GM18526 (cell line): ENCODE measurements around the gene ZBTB39.

Experiments
- POLR2A ChIP-seq: IDR thresholded peaks from 3 replicates; pipeline ENCODE4 v1.6.1; 2011; ENCODE audit not compliant: insufficient read length; ENCODE audit errors: extremely low read depth

ZBTB39 gene, protein sequence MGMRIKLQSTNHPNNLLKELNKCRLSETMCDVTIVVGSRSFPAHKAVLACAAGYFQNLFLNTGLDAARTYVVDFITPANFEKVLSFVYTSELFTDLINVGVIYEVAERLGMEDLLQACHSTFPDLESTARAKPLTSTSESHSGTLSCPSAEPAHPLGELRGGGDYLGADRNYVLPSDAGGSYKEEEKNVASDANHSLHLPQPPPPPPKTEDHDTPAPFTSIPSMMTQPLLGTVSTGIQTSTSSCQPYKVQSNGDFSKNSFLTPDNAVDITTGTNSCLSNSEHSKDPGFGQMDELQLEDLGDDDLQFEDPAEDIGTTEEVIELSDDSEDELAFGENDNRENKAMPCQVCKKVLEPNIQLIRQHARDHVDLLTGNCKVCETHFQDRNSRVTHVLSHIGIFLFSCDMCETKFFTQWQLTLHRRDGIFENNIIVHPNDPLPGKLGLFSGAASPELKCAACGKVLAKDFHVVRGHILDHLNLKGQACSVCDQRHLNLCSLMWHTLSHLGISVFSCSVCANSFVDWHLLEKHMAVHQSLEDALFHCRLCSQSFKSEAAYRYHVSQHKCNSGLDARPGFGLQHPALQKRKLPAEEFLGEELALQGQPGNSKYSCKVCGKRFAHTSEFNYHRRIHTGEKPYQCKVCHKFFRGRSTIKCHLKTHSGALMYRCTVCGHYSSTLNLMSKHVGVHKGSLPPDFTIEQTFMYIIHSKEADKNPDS

DNA sequence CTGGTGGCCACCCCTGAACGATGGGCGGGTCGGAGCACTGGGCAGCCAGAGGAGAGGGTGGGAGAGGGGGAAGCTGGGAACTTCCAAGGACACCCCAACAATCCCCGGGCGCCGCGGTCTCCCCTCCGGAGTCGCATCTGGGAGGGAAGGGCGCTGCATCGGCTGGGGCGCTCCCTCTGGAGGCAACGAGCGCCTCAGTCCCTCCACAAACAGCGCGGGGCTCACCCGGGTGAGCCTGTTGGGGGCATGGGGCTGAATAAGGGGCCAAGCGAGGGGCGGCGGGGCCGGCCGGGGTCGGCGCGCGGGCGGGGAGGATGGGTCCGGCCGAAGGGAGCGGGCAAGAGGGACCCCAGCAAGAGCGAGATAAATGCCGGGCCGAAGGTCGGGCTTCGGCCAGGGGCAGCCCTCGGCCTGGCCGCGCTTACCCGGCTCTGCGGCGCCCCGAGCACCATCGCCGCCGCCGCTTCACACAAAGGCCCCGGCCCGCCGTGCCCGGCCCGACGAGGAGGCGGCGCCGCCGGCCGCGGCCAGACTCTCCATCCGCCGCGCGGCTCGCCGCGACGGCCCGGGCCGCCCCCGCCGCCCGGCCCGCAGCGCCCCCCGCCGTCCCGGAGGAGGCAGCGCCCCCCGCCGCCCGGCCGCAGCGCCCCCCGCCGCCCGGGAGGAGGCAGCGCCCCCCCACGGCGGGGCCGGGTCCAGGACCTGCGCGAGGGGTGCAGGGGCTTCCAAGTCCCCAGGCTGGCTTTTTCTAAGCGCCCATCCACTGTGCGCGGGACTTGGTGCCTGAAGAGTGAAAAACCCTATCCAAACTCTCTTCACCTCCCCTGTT is at the start of gene ZBTB39:
TSS of gene ZBTB39 (minus strand) at position 567 of the 829 bp plus-strand sequence. CDS start 1,629 bp downstream, outside the sequence.
- TF ChIP-seq POLR2A, result peak; percentile 65

DNA sequence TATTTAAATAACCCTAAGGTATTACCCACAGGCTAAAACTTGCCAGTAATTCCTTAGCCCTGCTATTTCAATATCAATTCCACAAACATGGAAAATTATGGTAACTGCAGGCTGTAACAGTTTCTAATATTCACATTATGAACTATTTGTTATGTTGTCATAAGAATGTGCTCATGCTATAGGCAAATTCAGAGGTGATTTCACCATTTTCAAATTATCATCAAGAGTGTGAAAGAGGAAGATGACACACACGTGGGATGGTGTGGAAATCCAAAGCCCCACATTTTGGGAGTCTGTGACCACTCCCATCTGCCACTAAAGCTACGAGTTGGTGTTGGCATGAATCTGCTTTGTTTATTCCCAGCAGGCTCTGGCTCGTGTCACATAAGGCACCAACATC is 49.5 kb upstream of the ZBTB39 start:
- no peak for TF ChIP-seq POLR2A

DNA sequence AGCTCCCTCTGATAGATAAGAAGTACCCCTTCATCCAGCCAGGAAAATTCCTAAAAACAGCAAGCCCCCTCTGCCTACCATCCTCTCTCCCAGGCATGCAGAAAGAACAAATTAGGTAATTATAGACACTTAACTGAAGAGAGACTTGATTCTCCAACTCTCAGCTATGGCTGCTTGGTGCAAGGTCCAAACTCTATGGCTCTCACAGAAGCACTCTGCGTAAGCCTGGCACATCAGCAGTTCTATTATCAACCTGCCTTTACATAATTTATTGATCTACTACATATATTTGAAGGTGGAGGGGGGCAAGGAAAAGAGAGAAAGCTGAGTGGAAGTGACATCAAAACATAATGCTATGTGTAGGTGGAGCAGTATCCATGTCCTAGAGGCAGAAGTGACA is 44.7 kb upstream of the ZBTB39 start:
- TF ChIP-seq POLR2A, result no peak

DNA sequence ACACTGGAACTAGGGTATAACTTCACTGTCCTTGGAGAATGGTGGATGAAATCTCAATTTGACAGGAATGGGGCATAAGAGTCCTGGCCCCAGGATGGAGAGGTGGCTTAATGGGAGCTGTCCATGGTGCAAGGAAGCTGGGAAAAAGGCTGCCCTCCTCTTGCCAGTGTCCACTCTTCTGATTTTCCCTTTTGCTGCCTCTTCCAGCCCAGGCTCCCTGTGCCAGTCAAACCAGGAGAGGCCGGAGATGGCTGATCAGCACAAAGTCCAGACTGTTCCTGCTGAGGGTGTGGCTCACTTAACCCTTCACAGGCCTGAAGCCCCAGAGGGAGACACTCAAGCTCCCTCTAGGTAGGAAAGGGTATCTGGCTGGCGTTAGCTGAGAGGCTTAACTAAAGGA is 43.5 kb upstream of the ZBTB39 start, which contains the start of gene MYO1A:
TSS of gene MYO1A (minus strand) at position 240 of the 400 bp plus-strand sequence. CDS start 1,806 bp downstream, outside the sequence.
- no peak for TF ChIP-seq POLR2A

DNA sequence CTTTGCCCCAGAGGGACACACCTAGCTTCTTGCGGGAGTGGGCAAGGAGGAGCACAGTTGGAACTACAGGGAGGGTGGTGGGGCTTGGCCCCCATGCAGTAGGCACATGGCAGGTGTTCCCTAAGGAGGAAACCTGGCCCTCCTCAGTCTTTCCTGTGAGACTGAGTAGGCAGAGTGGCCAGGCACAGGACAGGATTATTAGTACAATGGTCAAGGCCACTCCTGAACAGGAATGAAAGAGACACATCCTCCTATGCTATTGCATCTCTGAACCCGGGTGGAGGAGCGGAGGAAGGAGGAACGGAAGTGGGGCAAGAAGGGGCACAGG is 42.7 kb upstream of the ZBTB39 start:
- TF ChIP-seq POLR2A, result no peak

DNA sequence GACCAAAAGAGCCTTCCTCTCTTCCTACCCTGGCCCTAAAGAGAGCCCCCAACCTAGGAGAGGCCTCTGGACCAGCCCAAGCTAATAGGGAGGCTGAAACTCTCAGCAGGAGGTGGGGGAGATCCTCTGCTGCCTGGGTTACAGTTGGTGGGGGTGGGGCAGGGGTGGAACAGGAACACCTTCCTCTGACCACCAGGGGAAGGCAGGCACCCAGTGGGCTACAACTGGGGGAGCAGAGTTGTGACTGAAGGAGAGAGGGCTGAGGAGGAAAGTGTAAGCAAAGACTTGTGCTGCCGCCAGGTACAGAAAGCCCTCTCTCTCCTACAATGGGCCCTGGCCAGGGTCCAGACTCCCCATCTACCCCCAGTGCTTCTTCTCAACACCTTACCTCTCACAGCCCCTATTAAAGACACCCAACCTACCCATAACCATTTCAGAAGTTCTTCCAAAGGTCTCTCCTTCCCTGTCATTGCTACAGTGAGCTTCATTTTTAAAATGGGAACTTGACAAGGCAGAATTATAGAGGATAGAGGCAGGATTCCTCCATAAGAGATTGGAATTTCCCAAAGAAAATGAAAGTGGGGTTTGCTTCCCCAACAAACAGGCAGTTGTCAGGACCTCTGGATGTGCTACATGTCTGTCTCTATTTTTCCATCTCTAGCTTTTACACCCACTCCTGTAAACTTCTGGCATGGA is 42.2 kb upstream of the ZBTB39 start:
- no peak for TF ChIP-seq POLR2A

DNA sequence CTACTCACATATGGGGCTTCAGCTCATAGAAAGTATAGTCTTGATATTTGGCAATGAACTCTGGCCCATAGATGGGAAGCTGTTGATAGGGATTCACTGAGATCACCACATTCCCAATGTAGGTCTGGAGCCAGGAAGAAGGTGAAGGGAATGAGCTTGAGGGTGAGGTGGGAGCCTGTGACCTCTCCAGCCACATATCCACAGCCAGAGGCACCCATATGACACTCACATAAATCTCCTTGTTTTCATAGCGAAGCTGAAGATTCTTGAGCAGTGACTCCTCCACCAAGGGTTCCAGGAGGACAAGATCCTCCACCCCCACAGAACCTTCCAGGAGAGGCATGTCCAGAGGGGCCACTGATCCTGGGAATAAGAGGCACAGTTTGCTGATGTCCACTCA is 41.6 kb upstream of the ZBTB39 start:
- TF ChIP-seq POLR2A, result no peak

DNA sequence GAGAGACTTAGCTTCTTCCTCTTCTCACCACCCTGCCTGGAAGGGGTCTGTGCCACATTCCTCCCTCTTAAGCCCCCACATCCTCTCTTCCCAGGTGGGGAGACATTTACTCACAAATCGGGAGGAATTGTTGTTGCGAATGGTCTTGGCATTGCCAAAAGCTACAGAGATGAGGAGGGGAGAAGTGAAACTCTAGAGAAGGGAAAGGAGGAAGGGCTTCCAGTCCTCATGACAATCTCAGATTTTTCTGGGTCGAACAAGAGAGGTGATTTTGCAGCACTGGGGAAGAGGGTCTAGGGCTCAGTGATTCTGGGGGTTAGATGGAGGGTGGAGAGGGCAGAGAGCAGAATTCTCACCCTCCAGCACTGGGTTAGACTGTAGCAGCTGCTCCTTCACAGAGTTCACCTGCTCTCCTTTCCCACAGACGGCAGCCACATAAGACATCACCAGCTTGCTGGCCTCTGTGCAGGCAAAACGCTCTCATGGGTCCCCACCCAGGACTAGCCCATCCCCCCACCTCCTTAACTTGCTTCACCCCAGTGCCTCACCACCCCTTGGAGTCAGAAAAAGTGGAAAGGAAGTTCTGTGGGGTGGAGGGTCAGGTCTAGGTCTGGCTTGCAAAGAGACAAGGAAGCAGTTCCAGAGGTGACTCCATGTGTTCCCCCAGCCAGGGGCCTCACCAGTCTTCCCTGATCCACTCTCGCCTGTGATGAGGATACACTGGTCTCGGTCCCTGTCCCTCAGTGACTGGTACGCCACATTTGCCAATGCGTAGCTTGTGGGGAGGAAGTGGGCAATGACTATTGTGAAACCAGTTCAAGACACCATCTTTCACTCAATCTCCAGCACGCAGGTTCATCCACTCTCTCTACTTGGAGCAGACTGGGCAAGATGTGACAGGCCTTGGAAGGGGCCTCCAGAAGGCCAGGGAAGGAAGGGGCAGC is 40.9 kb upstream of the ZBTB39 start:
- no peak for TF ChIP-seq POLR2A

DNA sequence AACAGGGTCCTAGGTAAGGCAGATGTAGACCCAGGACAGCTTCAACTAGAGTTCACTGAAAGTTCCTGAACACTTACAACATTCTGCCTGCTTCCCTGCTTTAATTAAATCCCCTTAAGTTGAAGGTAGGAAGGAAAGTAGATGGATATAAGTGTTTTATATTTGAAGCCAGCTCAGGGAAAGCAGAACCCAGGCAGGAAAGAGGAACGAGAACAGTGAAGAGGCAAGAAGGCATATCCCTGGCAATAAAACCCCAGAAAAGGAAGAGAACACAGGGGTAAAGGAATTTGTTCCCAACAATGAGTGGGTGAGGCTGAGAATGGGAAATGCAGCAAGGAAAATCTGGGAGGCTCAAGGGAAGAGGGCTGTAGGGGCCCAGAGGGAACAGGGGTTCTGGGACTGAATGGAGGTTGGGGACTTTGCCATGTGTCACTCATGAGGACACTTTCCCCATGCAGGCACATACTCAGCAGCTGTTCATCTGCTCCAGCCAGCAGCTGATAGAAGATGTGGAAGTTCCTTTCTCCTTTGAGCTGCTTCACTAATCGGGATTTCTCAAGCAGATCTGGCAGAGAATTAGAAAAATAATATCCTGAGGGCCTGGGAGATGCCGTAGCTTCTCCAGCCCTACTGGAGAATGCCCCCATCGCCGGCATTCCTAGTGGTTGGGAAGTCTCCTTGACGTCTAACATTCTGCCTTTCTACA is 39.9 kb upstream of the ZBTB39 start:
- TF ChIP-seq POLR2A, result no peak

DNA sequence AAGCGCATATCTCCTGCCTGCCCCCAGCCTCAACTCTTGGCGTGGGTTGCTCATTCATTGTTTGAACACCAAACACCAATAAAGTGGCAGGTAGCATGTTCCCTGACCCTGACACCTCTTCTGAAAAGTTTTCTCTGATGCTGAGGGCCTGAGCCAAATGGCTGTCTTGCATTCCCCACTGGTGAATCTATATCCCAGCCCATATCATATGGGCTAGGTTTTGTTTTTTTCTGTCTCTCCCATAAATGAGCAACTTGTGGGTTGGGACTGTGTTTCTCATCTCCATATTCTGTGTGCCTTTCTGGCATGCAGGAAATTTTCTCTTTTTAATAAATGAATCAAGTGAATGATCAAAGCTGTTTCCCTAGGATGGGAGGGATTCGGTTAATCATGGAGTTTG is 38.5 kb upstream of the ZBTB39 start:
- TF ChIP-seq POLR2A, result no peak

DNA sequence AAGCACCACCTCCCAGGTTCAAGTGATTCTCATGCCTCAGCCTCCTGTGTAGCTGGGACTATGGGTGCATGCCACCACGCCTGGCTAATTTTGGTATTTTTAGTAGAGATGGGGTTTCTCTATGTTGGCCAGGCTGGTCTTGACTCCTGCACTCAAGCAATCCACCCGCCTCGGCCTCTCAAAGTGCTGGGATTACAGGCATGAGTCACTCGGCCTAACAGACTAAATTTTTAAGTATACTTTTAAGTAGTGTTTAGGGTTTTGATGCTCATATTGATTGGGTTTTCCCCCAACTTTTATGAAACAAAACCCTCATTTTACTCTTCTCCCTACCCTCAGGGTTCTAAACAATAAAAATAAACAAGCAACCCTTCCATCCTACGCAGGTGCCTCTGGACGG is 38.1 kb upstream of the ZBTB39 start:
- no peak for TF ChIP-seq POLR2A

DNA sequence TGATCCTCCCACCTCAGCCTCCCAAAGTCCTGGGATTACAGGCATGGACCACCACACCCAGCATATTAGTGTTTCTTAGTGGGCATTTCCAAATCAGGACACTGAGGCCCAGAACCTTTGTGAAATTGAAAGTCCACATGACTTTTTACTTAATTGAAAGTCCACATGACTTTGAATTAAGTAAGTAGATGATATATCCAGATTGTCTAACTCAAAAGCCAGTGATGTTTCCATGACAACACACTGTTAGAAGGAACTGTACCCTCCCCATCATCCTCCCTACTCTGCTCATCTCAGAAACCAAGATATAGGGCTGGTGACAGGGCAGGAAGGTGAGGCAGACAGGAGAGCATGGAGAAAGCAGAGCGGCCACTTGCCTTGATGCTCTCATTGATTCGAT is 36.3 kb upstream of the ZBTB39 start:
- no peak for TF ChIP-seq POLR2A

DNA sequence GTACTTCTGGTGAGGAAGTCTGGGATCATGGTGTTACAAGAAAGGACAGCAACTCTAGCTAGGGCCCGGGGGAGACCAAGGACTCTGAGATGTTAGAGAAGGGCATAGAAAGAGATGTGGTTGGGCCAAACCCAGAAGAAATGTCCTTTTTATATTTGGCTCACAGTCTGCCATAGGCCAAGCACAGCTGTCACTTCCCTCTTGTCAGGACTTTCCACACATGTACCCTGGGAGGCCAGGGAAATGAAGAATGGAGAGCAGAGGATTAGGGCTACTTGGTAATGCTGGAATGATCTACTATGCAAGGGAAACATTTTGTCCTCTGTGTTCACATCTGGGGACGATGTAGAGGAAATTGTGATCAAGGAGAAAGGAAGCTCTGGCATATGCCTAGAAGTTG is 34.4 kb upstream of the ZBTB39 start:
- TF ChIP-seq POLR2A, result no peak
